Skin epidermis (tissue), 12 donors: Measurements from ENCODE around the gene NEGR1.

Experiments
- H3K27ac ChIP-seq, 21 experiments: fragments of 200-600 bp; sonication (generic) in 11 of 21; one replicate each; pipeline ENCODE4 v1.5.0; 2020; ENCODE audit warnings: mild to moderate bottlenecking in 3 of 21, inconsistent platforms in 2 of 21, moderate library complexity in 2 of 21
- H3K4me3 ChIP-seq, 7 experiments: fragments of 200-600 bp; sonication (generic) in 2 of 7; one replicate each; pipeline ENCODE4 v1.5.0; 2020; ENCODE audit warnings: inconsistent platforms in 2 of 7, mild to moderate bottlenecking in 2 of 7, moderate library complexity in 1 of 7

The NEGR1 gene

DNA sequence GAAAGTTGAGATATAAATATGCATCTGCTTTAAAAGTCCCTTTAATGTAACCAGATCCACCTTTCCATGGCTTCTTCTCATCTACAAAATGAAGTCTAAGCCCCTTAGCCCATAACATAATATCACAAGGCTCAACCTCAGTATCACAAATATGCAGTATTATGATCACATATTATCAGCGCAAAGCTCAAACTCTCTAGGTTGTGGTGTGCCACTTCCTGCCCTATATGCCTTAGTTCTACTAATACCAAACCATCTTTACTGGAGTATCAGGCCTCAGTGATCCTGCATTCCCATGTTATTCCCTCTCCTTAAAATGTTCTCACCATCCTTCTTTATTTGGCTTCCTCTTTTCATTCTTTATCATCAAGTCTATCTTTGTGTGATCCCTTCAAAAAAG lies 301.8 kb downstream of the NEGR1 start:
- H3K27ac ChIP-seq = no peak overlapping the region
- no peak overlapping the region for H3K4me3 ChIP-seq

DNA sequence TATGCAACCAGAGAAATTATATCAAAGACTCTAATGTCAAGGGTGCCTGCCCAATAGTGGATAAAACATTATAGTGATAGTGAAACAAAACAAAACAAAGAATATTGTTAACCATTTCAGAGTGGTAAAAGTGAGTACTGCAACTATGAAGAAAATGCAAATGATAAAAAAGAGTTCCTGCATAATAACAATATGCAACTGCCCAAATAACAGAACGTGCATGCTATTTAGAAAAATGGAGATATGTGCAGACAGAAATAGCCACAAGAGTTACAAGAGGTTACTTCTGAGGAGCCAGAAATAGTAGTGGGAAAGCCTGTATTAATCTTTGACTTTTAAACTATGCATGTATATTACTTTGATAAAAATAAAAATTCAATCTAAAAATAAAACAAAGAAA lies 302.5 kb downstream of the NEGR1 start:
- Histone ChIP-seq H3K4me3 (no peak overlapping the region), H3K27ac (no peak overlapping the region)

DNA sequence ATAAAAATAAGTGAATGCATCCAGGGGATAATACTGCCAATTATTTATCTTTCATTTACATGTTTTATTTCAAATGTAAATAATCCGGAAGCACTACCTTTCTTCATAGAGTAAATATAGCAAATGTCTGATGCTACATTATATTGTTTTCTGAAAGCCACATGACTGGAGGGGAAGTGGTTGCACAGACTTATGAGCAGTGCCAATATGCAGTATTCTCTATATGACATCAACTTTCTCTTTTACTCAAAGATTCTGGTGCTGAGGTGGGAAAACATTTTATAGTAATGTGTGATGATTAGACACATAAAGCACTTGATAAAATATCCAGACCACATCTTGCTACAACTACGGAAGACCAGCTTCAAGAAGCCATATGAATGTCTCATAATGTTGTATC lies 314.7 kb downstream of the NEGR1 start:
- Histone ChIP-seq H3K27ac (no peak overlapping the region), H3K4me3 (no peak overlapping the region)

DNA sequence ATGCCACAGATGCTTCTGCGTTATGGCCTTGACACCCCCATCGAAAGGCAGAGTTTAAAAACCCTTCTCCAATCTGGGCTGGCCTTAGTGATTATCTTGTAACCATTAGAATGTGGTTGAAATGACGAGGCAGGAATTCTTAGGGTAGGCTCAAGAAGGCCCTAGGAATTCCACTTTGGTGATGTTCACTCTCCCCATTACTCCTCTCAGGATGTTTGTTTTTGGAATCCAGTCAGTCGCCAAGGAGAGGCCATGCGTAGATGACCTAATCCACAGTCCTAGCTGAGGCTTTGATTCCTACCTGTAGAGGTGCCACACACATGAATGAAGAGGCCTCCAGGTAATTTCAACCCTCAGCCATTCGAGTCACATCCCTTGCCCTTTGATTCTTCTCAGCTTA lies 318.2 kb downstream of the NEGR1 start:
- Histone ChIP-seq H3K27ac (no peak overlapping the region), H3K4me3 (no peak overlapping the region)

DNA sequence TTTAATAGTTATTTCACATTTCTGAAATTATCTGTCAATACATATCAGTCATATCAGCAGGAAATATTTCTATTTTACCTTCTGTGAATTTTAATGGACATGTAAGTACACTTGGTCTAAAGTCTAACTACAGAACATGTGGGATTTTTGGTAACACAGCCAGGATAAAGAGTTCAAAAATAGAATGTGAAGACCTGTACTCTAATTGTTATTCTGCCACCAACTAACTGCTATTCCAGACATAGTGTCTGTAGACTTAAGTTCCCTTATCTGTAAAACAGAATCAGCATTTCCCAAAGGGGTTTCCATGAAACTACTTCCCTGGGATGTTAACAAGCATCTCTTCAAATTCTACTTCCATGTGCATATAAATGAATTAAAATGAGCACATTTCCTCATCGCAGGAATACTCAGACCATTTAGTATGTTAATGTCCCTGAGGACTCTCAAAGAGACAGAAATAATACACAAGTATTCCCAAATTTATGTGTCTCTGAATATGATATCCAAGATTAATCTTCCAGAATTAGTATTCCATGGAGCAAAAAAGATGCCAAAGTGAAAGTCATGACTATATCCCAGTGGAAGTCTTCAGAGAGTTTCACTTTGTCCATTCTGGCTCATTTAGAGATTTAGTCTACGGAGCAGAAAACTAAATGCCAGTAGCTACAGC lies 325.6 kb downstream of the NEGR1 start:
- H3K4me3 ChIP-seq = no peak overlapping the region
- no peak overlapping the region for H3K27ac ChIP-seq

- Histone ChIP-seq H3K4me3 (no peak overlapping the region), H3K27ac (no peak overlapping the region)
These were observed 331.8 kb downstream of the NEGR1 start for GRCh38 chr1:71950579-71950978.

DNA sequence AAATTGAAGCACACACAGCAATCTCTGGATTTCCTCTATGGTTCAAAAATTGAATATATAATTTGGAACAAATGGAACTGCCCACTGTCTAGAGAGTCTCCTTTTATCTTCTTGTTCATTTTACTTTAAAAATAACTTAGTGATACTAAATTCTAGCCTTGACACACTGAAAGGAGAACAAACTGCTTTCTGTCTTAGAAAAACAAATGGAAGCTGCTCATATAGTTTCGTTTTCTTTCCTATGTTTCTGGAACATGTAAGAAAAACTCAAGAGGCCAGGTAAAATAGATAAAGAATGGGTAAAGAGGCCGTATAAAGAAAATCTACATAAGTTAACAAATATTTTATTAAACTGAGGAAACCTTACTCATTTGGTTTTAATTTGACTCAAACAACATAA lies 332.7 kb downstream of the NEGR1 start:
- Histone ChIP-seq H3K27ac (no peak overlapping the region), H3K4me3 (no peak overlapping the region)

- Histone ChIP-seq H3K27ac (no peak overlapping the region), H3K4me3 (no peak overlapping the region)
These were observed 333.8 kb downstream of the NEGR1 start for GRCh38 chr1:71948561-71948960.

- Histone ChIP-seq H3K27ac (no peak overlapping the region), H3K4me3 (no peak overlapping the region)
These were observed 338.3 kb downstream of the NEGR1 start for GRCh38 chr1:71944006-71944405.

GRCh38 chr1:71940261-71940660 lies 342.1 kb downstream of the NEGR1 start:
- Histone ChIP-seq H3K27ac (no peak overlapping the region), H3K4me3 (no peak overlapping the region)

GRCh38 chr1:71930511-71930910 lies 351.8 kb downstream of the NEGR1 start:
- Histone ChIP-seq H3K4me3 (no peak overlapping the region), H3K27ac (no peak overlapping the region)

DNA sequence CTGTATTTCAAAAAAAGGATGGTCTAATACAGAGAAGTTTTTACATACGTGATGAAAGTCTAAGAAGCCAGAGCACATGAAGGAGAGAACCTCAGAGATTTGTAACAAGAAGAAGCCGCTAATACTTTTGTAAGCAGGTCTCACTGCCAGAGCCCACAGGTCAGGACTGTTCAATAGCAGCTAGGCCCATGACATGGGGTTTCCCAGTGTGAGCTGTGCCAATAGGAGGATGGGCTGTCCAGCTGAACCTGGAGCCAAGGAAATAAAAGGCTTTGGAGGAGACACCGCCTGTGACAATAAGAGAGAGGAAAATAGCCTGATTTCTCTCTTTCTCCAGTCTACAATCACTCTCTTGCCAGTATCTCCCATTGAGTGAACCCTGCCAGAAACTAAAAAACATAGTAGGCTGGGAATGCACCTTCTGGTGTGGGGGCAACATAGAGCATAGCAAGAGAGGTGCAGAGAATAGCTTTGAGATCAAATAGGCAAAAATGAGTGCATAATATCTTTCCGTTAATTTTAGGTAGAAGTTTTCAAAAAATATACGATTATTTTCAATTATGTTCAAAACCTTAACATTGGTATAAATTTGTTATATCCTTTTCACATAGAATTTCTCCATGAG lies 360.3 kb downstream of the NEGR1 start:
- no peak overlapping the region for H3K27ac ChIP-seq
- H3K4me3 ChIP-seq = no peak overlapping the region

- H3K4me3 ChIP-seq = no peak overlapping the region
These were observed 361.1 kb downstream of the NEGR1 start for GRCh38 chr1:71921204-71921603.

DNA sequence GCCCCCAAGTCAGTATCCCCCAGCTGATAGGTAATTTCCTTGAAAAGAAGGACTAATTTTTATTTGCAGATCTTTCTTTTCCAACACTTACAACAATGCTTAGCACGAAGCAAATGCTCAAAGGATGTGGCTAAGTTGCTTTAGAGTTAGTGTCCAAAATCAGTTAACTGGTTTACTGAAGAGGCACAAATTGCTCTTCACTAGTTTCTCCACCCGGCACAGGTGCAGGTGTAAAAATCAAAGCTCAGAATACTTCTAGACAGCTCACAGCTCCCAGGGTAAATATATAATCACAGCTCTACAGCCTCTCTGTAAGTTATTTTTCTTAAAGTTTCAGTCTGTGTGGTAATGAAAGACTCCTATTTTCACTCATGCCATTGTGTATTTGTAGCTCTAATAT lies 361.8 kb downstream of the NEGR1 start:
- Histone ChIP-seq H3K27ac (no peak overlapping the region), H3K4me3 (no peak overlapping the region)

More at GRCh38 chr1:71921204-71921603, 361.1 kb downstream of the NEGR1 start:
- no peak overlapping the region for H3K27ac ChIP-seq

- H3K27ac ChIP-seq = no peak overlapping the region
- H3K4me3 ChIP-seq = no peak overlapping the region
These were observed 362.4 kb downstream of the NEGR1 start for GRCh38 chr1:71919811-71920509.

- H3K4me3 ChIP-seq = no peak overlapping the region
- no peak overlapping the region for H3K27ac ChIP-seq
These were observed 363.7 kb downstream of the NEGR1 start for GRCh38 chr1:71918630-71919029.

DNA sequence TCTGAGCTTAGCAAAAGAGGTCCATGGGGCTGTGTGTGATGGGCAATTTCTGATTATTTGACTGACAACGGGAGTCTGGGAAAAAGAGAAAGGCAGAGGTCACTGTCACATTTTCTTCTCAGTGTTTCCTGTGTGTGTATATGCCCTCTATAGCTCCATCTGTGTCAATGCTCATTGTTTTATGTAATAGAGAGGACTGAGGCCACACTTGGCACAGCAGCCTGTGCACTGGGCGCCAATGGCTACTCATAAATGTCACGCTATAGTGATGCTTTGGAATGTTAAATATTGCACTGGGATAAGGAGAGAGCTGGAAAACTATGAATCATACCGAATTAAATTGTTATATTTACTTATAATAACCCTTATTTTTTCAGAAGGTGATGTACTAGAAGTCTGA lies 365.4 kb downstream of the NEGR1 start:
- Histone ChIP-seq H3K4me3 (no peak overlapping the region), H3K27ac (no peak overlapping the region)

DNA sequence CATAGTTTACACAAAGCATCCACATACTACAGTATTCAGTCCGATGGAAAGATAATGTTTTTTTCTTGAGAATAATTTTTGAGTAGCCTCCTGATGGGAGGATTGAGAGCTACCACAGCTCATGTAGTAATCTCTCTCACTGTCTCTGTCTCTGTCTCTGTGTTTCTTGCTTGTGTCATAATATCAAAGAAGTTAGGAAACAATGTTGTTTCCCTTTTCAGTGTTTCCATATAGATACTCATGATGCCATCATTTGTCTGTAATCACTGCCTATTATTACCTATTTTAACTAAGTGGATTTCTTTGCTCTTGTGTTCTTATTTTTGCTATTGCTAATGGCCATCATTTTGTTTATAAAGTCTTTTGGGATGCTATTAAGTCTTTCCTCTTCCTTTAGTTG lies 367.7 kb downstream of the NEGR1 start:
- Histone ChIP-seq H3K4me3 (no peak overlapping the region), H3K27ac (no peak overlapping the region)

DNA sequence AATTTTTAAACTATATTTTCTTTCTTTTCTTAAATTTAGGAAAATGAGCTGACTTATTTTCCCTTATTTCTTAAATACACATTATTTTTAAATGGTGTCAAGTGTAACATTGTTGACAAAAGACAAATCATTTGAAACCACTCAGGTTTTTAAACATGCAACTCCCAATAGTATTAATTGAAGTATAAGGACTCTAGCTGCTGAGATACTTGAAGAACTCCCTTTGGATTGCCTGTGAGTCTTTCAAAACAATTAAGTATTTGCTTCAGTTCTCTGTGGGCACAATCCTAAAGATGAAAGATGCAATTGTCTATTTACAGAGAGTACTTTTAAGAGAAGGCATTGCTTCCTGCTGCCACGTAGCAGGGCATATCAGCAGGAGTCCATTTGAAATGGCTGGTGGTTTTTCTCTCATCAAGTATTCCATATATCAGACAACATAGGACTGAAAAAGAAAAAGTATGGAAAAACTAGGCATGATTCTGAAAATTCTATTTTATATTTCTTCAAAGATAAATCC lies 373.4 kb downstream of the NEGR1 start:
- Histone ChIP-seq H3K4me3 (no peak overlapping the region), H3K27ac (no peak overlapping the region)

GRCh38 chr1:71908303-71908702 lies 374.0 kb downstream of the NEGR1 start:
- Histone ChIP-seq H3K27ac (no peak overlapping the region), H3K4me3 (no peak overlapping the region)

DNA sequence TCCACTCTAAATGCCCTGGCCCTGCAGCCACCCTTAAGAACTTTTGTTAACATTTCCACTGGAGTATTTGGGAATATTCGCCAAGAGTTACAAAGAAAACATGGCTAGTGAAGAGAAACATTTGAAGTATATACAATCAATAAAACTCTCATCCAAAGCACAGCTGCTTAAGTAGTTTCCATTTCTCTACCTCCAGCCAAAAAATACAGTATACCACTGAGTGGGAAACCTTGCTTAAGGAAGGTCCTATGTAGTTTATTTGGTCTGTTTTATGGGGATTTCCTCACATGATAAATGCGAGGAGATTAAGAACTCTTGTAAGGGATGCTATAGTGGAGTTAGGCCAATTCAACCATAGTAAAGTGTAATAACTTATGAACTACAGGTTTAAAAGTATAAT lies 382.5 kb downstream of the NEGR1 start:
- Histone ChIP-seq H3K27ac (no peak overlapping the region), H3K4me3 (no peak overlapping the region)
